Measurements from ENCODE around the gene RNF212B.
"Not testable (repeated sequence)": the region's sequence is repeated elsewhere in the genome, so short reads cannot be mapped to it uniquely, and the experiment has no call there.

Gene RNF212B

DNA sequence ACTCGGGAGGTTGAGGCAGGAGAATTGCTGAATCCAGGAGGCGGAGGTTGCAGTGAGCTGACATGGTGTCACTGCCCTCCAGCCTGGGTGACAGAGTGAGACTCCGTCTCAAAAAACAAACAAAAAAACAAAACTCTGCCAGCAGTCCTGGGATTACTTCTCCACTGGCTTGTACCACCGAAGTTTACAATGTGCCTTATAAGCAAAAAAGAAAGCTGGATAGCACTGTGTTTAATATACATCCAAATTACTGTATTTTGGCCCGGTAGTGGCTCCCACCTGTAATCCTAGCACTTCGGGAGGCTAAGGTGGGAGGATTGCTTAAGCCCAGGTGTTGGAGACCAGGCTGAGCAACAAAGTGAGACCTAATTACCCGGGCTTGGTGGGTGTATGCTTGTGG, 31.5 kb downstream of the RNF212B start:
- TF ChIP-seq, protein P1, sequence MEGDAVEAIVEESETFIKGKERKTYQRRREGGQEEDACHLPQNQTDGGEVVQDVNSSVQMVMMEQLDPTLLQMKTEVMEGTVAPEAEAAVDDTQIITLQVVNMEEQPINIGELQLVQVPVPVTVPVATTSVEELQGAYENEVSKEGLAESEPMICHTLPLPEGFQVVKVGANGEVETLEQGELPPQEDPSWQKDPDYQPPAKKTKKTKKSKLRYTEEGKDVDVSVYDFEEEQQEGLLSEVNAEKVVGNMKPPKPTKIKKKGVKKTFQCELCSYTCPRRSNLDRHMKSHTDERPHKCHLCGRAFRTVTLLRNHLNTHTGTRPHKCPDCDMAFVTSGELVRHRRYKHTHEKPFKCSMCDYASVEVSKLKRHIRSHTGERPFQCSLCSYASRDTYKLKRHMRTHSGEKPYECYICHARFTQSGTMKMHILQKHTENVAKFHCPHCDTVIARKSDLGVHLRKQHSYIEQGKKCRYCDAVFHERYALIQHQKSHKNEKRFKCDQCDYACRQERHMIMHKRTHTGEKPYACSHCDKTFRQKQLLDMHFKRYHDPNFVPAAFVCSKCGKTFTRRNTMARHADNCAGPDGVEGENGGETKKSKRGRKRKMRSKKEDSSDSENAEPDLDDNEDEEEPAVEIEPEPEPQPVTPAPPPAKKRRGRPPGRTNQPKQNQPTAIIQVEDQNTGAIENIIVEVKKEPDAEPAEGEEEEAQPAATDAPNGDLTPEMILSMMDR (IDR thresholded peaks at IDR 0.05; ENCODE audit: low read depth, low read length) = no peak
- no peak overlapping the region for H3K4me3 ChIP-seq (replicated peaks in 1 of 2; ENCODE audit: low read depth in 2 of 2, low read length in 2 of 2)
- DNase-seq (ENCODE audit: low read depth in 2 of 2) = no peak

DNA sequence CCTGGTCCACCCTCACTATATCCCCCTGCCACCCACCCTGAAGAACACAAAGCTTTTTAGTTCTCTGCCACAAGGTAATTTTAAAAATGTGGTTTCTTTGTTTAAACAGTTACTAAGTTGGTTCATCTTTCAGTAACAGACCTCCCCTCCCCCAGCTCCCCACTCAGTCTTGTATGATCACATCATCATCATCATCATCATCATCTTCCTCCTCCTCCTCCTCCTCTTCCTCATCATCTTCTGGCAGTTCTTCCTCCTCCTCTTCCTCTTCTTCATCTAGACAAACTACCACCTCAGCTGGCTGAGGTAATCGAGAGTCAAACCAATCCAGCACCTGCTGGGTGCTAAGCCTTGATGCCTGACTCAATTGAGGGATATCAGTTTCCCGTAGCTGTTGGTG, 37.7 kb downstream of the RNF212B start:
- no peak overlapping the region for H3K4me3 ChIP-seq (replicated peaks in 1 of 2; ENCODE audit: low read depth in 2 of 2, low read length in 2 of 2)

DNA sequence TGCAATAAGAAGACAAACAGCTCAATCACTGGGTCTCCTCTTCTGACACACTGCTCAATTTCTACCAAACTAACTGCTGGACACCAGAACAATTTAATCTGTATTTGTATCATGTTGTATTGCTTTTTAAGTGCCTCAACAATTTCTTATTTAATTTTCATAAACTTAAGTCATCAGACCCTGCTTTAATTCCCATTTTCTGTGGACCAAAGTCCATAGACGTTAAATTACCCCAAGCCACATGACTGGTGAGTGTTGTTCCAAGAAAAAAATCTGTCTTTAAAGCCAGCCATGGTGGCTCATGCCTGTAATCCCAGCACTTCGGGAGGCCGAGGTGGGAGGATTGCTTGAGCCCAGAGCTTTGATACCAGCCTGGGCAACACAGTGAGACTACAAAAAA, 39.5 kb downstream of the RNF212B start:
- no peak for DNase-seq (ENCODE audit: low read depth in 2 of 2)
- TF ChIP-seq, protein P1 (IDR thresholded peaks at IDR 0.05; ENCODE audit: low read depth, low read length) = no peak
- H3K4me3 ChIP-seq (replicated peaks in 1 of 2; ENCODE audit: low read depth in 2 of 2, low read length in 2 of 2) = no peak overlapping the region

More for the DNA sequence above, 37.7 kb downstream of the RNF212B start:
- TF ChIP-seq, protein P1 (IDR thresholded peaks at IDR 0.05; ENCODE audit: low read depth, low read length) = no peak
- no peak for DNase-seq (ENCODE audit: low read depth in 2 of 2)

DNA sequence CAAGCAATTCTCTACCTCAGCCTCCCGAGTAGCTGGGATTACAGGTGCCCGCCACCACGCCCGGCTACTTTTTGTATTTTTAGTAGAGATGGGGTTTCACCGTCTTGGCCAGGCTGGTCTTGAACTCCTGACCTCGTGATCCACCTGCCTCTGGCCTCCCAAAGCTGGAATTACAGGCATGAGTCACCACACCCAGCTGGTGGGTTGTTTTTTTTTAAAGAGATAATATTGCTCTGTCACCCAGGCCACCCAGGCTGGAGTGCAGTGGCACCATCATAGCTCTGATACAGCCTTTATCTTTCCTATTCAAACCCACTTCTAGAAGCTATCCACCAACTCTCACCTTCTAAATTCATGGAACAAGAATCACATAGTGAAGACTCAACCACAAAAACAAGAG, 40.2 kb downstream of the RNF212B start:
- DNase-seq (ENCODE audit: low read depth in 2 of 2) = not testable (repeated sequence)

DNA sequence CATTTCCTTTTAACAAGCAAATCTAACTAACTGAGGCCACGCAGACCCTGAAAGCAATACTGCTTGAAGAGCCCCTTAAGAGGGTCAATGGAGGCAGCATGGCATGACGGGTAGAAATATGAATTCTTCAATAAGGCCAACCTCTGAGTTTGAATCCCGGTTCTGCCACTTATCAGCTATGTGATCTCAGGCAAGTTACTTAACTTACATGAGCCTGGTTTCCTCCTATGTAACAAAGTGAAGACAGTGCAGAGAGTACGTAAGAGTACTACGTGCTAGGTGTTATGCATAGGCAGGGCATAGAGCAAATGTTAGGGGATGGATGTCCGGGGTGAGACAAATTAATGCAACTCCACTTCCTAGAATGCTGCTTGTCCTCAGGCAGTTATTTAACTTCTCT, 43.5 kb downstream of the RNF212B start:
- DNase-seq (ENCODE audit: low read depth in 2 of 2) = no peak
- TF ChIP-seq, protein P1 (IDR thresholded peaks at IDR 0.05; ENCODE audit: low read depth, low read length) = no peak
- no peak overlapping the region for H3K4me3 ChIP-seq (replicated peaks in 1 of 2; ENCODE audit: low read depth in 2 of 2, low read length in 2 of 2)

More for the DNA sequence above, 40.2 kb downstream of the RNF212B start:
- not testable (repeated sequence) for H3K4me3 ChIP-seq (replicated peaks in 1 of 2; ENCODE audit: low read depth in 2 of 2, low read length in 2 of 2)

DNA sequence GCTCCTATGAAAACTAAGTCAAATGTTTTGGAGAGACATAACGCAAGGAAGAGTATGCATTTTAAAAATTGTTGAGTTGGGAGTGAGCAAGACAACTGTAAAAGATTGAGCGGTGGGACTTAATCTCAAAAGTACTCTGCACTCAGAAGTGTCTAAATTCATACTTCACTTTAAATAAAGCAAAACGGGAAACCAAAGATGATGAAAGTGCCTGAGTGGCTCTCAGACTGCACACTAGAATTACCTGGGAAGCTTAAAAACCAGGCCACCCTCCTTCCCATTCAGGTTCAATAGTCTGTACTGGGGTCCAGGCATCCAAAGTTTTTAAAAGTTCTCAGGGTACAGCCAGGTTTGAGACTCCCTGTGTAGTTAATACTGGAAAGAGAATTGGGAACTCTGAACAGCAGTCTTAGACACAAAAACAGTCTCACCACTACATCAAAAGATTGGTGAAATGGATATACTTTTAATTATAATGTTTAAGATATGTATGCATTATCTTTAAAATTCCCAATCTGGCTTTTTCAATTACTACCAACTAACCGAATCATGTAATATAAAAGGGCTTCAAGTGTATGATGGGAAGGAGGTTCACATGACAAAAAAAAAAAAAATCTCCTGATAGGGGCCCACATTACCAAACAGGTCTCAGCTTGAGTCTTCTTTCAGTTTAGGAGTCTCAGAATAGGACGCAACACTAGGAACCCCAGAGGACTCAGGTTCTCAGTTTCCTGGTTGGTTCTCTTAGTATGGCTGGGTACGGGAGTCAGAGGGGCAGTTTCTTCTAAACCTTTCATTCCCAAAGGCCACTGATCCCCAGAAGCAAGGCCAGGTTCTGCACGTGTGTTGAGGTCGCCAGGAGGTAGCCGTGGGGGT, 47.2 kb downstream of the RNF212B start:
- H3K4me3 ChIP-seq (replicated peaks in 1 of 2; ENCODE audit: low read depth in 2 of 2, low read length in 2 of 2) = peak overlapping the region; percentile 82 to 88
- DNase-seq (ENCODE audit: low read depth in 2 of 2) = peak; percentile 26 to 42
- TF ChIP-seq, protein P1 (IDR thresholded peaks at IDR 0.05; ENCODE audit: low read depth, low read length) = no peak

DNA sequence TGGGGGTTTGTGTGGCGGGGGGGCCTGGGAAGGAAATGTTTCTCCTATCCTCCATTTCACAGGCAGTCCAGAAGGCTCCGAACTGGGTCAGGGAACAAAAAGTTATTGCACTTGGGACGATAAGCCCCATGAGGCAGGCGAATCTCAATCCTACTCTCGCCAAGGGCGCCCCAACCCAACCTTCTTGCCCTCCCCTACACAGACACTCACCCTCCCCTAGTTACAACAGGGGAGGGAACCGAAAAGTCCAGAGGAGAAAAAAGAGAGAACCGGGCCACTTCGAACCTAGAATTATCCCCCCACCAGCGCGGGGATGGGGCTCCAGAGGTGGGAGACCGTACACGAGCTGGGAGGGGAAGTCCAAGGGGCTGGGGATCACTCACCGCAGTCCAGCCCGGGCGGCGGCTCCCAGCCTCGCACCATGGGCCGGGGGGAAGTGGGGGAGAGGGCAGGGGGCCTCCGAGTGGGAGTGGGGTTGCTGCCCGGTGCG, 47.8 kb downstream of the RNF212B start:
- peak overlapping the region; percentile 82 to 88 for H3K4me3 ChIP-seq (replicated peaks in 1 of 2; ENCODE audit: low read depth in 2 of 2, low read length in 2 of 2)
- no peak for DNase-seq (ENCODE audit: low read depth in 2 of 2)

More for the DNA sequence above, 47.8 kb downstream of the RNF212B start:
- TF ChIP-seq, protein P1 (IDR thresholded peaks at IDR 0.05; ENCODE audit: low read depth, low read length) = no peak
